ENCODE results near the gene STOML1.

- TF ChIP-seq CTCF (optimal IDR thresholded peaks at IDR 0.05 in 1 of 3, IDR thresholded peaks at IDR 0.05 in 1 of 3, conservative IDR thresholded peaks at IDR 0.05 in 1 of 3; ENCODE audit: extremely low read depth in 1 of 3, insufficient read depth in 2 of 3, low read length in 3 of 3) (no peak), EZH2 (IDR thresholded peaks at IDR 0.05; ENCODE audit: low read length) (no peak)
Measured at GRCh38 chr15:73952171-73952912, 39.8 kb downstream of the STOML1 start.
